H9 (cell line): ENCODE data around the gene GAD2. TPM values are rescaled to one million over a fixed set of nuclear protein-coding genes. Genes with fewer than 3 reads are reported as not detected.

Experiments
- DNase-seq: peaks from one replicate; pipeline ENCODE4 v3.0.0-alpha.2; 2017
- H2AFZ ChIP-seq: one replicate; pipeline ENCODE4 v1.6.1; 2013; ENCODE audit warnings: mild to moderate bottlenecking, low read length, control low read depth, moderate library complexity
- H2AK5ac ChIP-seq: 2 replicates; pipeline ENCODE4 v1.6.1; 2013; ENCODE audit warnings: low read length, control low read depth, mixed read lengths; ENCODE audit not compliant: insufficient read length
- H2BK120ac ChIP-seq: one replicate; pipeline ENCODE4 v1.6.1; 2013; ENCODE audit warnings: low read depth, mild to moderate bottlenecking, low read length, control low read depth, inconsistent platforms; ENCODE audit not compliant: poor library complexity, severe bottlenecking
- H2BK12ac ChIP-seq: 2 replicates; pipeline ENCODE4 v1.6.1; 2013; ENCODE audit warnings: low read length, control low read depth, mixed read lengths, low read depth; ENCODE audit not compliant: insufficient read length
- H2BK15ac ChIP-seq: 2 replicates; pipeline ENCODE4 v1.6.1; 2013; ENCODE audit warnings: low read depth, low read length, control low read depth
- H2BK20ac ChIP-seq: one replicate; pipeline ENCODE4 v1.6.1; 2013; ENCODE audit warnings: low read depth, mild to moderate bottlenecking, low read length, control low read depth, inconsistent platforms; ENCODE audit not compliant: poor library complexity, severe bottlenecking
- H2BK5ac ChIP-seq: 2 replicates; pipeline ENCODE4 v1.6.1; 2013; ENCODE audit warnings: low read length, control low read depth, mixed read lengths; ENCODE audit not compliant: insufficient read length
- H3K14ac ChIP-seq: 2 replicates; pipeline ENCODE4 v1.6.1; 2013; ENCODE audit warnings: low read length, control low read depth; ENCODE audit not compliant: insufficient read depth
- H3K18ac ChIP-seq: 2 replicates; pipeline ENCODE4 v1.6.1; 2013; ENCODE audit warnings: low read depth, mild to moderate bottlenecking, mixed read lengths, low read length, control low read depth; ENCODE audit not compliant: insufficient read length
- H3K23ac ChIP-seq: 2 replicates; pipeline ENCODE4 v1.6.1; 2013; ENCODE audit warnings: low read length, control low read depth, mixed read lengths, low read depth; ENCODE audit not compliant: insufficient read length
- H3K23me2 ChIP-seq: 2 replicates; pipeline ENCODE4 v1.6.1; 2013; ENCODE audit warnings: low read depth, mild to moderate bottlenecking, mixed read lengths, low read length, control low read depth; ENCODE audit not compliant: insufficient read length, poor library complexity, severe bottlenecking
- H3K27ac ChIP-seq: 2 replicates; pipeline ENCODE4 v1.5.1; 2013; ENCODE audit warnings: low read length, control low read depth, mixed read lengths, low read depth; ENCODE audit not compliant: insufficient read length
- H3K27me3 ChIP-seq: 2 replicates; pipeline ENCODE4 v1.6.1; 2013; ENCODE audit warnings: low read length, control low read depth, inconsistent platforms; ENCODE audit not compliant: insufficient read depth
- H3K4ac ChIP-seq: 2 replicates; pipeline ENCODE4 v1.6.1; 2013; ENCODE audit warnings: low read depth, mild to moderate bottlenecking, control low read depth, inconsistent platforms, low read length, moderate library complexity
- H3K4me1 ChIP-seq: 2 replicates; pipeline ENCODE4 v1.6.1; 2013; ENCODE audit warnings: low read length, control low read depth, inconsistent platforms; ENCODE audit not compliant: insufficient read depth
- H3K4me2 ChIP-seq: 2 replicates; pipeline ENCODE4 v1.6.1; 2013; ENCODE audit warnings: low read length, control low read depth, mixed read lengths; ENCODE audit not compliant: insufficient read length, insufficient read depth
- H3K56ac ChIP-seq: 2 replicates; pipeline ENCODE4 v1.6.1; 2013; ENCODE audit warnings: low read depth, mild to moderate bottlenecking, mixed read lengths, low read length, control low read depth; ENCODE audit not compliant: insufficient read length
- H3K79me1 ChIP-seq: 2 replicates; pipeline ENCODE4 v1.6.1; 2013; ENCODE audit warnings: low read depth, mild to moderate bottlenecking, moderate library complexity, low read length, control low read depth, inconsistent platforms; ENCODE audit not compliant: insufficient read depth, poor library complexity, severe bottlenecking
- H3K79me2 ChIP-seq: 2 replicates; pipeline ENCODE4 v1.6.1; 2013; ENCODE audit warnings: low read length, control low read depth, inconsistent platforms; ENCODE audit not compliant: insufficient read depth
- H3K9ac ChIP-seq: 2 replicates; pipeline ENCODE4 v1.6.1; 2013; ENCODE audit warnings: low read length, control low read depth, mixed read lengths; ENCODE audit not compliant: insufficient read length; ENCODE audit errors: extremely low read depth
- H3K9me3 ChIP-seq: one replicate; pipeline ENCODE4 v1.6.1; 2013; ENCODE audit warnings: low read depth, low read length, inconsistent platforms; ENCODE audit not compliant: control insufficient read depth
- H3T11ph ChIP-seq: one replicate; pipeline ENCODE4 v1.6.1; 2013; ENCODE audit warnings: mild to moderate bottlenecking, low read length, control low read depth, inconsistent platforms
- H4K20me1 ChIP-seq: one replicate; pipeline ENCODE4 v1.6.1; 2013; ENCODE audit not compliant: control insufficient read depth, insufficient read length, insufficient read depth
- H4K5ac ChIP-seq: 2 replicates; pipeline ENCODE4 v1.6.1; 2013; ENCODE audit warnings: low read depth, mild to moderate bottlenecking, mixed read lengths, low read length, control low read depth; ENCODE audit not compliant: insufficient read length
- H4K8ac ChIP-seq: replicated peaks from 2 replicates; pipeline ENCODE4 v1.6.1; 2013; ENCODE audit warnings: low read length, control low read depth, mixed read lengths, low read depth; ENCODE audit not compliant: insufficient read length
- H4K91ac ChIP-seq: 2 replicates; pipeline ENCODE4 v1.6.1; 2013; ENCODE audit warnings: low read depth, mild to moderate bottlenecking, moderate library complexity, mixed read lengths, low read length, control low read depth; ENCODE audit not compliant: insufficient read length
- H3K27ac Mint-ChIP-seq, 3 experiments: 2 replicates in 2 of 3; 3 replicates in 1 of 3; pipeline ENCODE4 v1.8.0; 2020 to 2021; ENCODE audit warnings: mixed read lengths in 3 of 3, mild to moderate bottlenecking in 1 of 3, moderate library complexity in 1 of 3
- H3K27me3 Mint-ChIP-seq: 2 replicates; pipeline ENCODE4 v1.8.0; 2021; ENCODE audit warnings: low read depth, mild to moderate bottlenecking, moderate library complexity, mixed read lengths
- H3K36me3 Mint-ChIP-seq, 3 experiments: 2 replicates in 2 of 3; 3 replicates in 1 of 3; pipeline ENCODE4 v1.8.0; 2020 to 2021; ENCODE audit warnings: low read depth in 3 of 3, mixed read lengths in 3 of 3; ENCODE audit not compliant: insufficient read depth in 1 of 3
- H3K4me1 Mint-ChIP-seq, 2 experiments: 2 replicates each; pipeline ENCODE4 v1.8.0; 2020; ENCODE audit warnings: mixed read lengths in 2 of 2
- H3K4me3 Mint-ChIP-seq, 2 experiments: 2 replicates in 1 of 2; 3 replicates in 1 of 2; pipeline ENCODE4 v1.8.0; 2020 to 2021; ENCODE audit warnings: mild to moderate bottlenecking in 2 of 2, mixed read lengths in 2 of 2, moderate library complexity in 1 of 2
- H3K9me3 Mint-ChIP-seq, 2 experiments: 2 replicates in 1 of 2; 3 replicates in 1 of 2; pipeline ENCODE4 v1.8.0; 2020; ENCODE audit warnings: mild to moderate bottlenecking in 2 of 2, mixed read lengths in 2 of 2, moderate library complexity in 1 of 2
- WGBS: extraction: QIAGEN DNeasy Blood & Tissue Kit; methylation state at CpG from one replicate; pipeline ENCODE4 v1.1.7; 2013; ENCODE audit warnings: missing lambda C conversion rate, low lambda C conversion rate, mixed read lengths; ENCODE audit not compliant: insufficient read length; ENCODE audit errors: extremely low coverage; 5-methylcytosine and 5-hydroxymethylcytosine counted together
- total RNA-seq: library from RNA; stranded (reverse); gene quantifications from 2 replicates; pipeline ENCODE4 v1.2.1, GENCODE V29; 2021
- TF ChIP-seq, protein P1 (sequence below): fragments of 200-600 bp; sonication (generic); conservative IDR thresholded peaks from 3 replicates; pipeline ENCODE4 v1.8.0; 2021; ENCODE audit warnings: antibody characterized with exemption, mild to moderate bottlenecking

Gene GAD2
- total RNA-seq, 1 experiment from 2014 or later, result 2.0 TPM

DNA sequence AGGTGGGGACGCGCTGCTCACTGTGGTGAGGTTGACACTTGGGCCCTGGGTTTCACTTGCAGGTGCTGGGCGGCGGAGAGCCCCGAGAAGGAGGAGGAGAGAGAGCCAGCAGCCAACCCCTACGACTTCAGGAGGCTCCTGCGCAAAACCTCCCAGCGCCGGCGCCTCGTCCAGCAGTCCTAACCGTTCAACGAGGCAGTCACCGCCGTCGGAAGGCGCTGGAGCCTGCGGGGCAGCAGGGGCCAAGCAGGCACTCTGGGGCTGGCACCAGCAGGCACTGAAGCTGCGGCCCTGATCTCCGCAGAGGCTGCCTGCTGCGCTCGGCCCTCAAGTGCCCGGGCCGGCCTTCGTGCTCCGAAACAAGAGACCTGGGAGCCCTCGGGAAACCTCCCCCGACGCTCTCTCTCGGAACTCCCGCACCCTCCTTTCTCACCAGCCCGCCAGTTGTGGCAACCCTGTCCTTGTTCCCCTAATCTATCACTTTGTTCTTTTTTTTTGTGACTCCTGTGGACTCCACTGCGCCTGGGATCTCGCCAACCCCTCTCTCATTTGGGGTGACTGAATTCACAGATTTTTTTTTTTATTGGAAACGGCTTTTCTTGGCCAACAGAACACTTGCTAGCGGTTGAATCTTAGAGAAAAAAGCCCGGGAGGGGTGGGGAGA is 4.7 kb upstream of the GAD2 start:
- H3K9ac ChIP-seq, result no peak overlapping the region
- no CpG with 5 or more reads among the region's 37 CpGs for WGBS
- no peak overlapping the region for H4K8ac ChIP-seq
- peak overlapping the region; percentile 22 for H3K4me2 ChIP-seq
- DNase-seq, result peak; percentile 65
- H4K91ac ChIP-seq, result no peak overlapping the region
- no peak overlapping the region for H3T11ph ChIP-seq
- H3K4me1 ChIP-seq, result peaks cover 7% of the 10 kb centered on the region; the same call in 1 of the 2 replicates
- no peak overlapping the region for H2BK12ac ChIP-seq
- peak overlapping the region; percentile 22 to 75; a peak in 4 of 5 replicates for H3K4me3 Mint-ChIP-seq
- H3K27ac Mint-ChIP-seq, result no peak overlapping the region; a peak in 1 of 7 replicates
- H3K27me3 Mint-ChIP-seq, result peaks cover 26% of the 10 kb centered on the region
- no peak overlapping the region for H4K5ac ChIP-seq
- H3K27me3 ChIP-seq, result peaks cover 51% of the 10 kb centered on the region
- H3K18ac ChIP-seq, result no peak overlapping the region
- H2BK15ac ChIP-seq, result no peak overlapping the region
- no peak overlapping the region for H2BK20ac ChIP-seq
- H3K4me1 Mint-ChIP-seq, result peaks cover 44 to 49% of the 10 kb centered on the region in 2 experiments
- H3K9me3 ChIP-seq, result no peaks in the 10 kb centered on the region
- H3K79me1 ChIP-seq, result no peaks in the 10 kb centered on the region
- no peak overlapping the region for H2AFZ ChIP-seq
- H3K4ac ChIP-seq, result no peak overlapping the region
- no peaks in the 10 kb centered on the region; a peak in 2 of 7 replicates for H3K36me3 Mint-ChIP-seq
- H3K56ac ChIP-seq, result no peak overlapping the region
- no peak overlapping the region for H2BK120ac ChIP-seq
- no peaks in the 10 kb centered on the region for H4K20me1 ChIP-seq
- no peaks in the 10 kb centered on the region for H3K79me2 ChIP-seq
- peak overlapping the region; percentile 26 for H3K14ac ChIP-seq
- TF ChIP-seq, protein P1, sequence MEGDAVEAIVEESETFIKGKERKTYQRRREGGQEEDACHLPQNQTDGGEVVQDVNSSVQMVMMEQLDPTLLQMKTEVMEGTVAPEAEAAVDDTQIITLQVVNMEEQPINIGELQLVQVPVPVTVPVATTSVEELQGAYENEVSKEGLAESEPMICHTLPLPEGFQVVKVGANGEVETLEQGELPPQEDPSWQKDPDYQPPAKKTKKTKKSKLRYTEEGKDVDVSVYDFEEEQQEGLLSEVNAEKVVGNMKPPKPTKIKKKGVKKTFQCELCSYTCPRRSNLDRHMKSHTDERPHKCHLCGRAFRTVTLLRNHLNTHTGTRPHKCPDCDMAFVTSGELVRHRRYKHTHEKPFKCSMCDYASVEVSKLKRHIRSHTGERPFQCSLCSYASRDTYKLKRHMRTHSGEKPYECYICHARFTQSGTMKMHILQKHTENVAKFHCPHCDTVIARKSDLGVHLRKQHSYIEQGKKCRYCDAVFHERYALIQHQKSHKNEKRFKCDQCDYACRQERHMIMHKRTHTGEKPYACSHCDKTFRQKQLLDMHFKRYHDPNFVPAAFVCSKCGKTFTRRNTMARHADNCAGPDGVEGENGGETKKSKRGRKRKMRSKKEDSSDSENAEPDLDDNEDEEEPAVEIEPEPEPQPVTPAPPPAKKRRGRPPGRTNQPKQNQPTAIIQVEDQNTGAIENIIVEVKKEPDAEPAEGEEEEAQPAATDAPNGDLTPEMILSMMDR, result no peak
- H3K23ac ChIP-seq, result no peak overlapping the region
- no peak overlapping the region for H2BK5ac ChIP-seq
- peaks cover 29% of the 10 kb centered on the region for H3K23me2 ChIP-seq
- no peak overlapping the region for H2AK5ac ChIP-seq
- H3K27ac ChIP-seq, result no peak overlapping the region
- H3K9me3 Mint-ChIP-seq, result peaks cover 0 to under 1% of the 10 kb centered on the region in 2 experiments; a peak in 3 of 5 replicates
